Measurements from ENCODE around the gene IMPDH2.
A peak's percentile ranks its signal among the peaks of the same experiment; 100 is the strongest.

IMPDH2 gene

GRCh38 chr3:49053543-49053942 lies 24.3 kb upstream of the IMPDH2 start:
- H3K4me3 ChIP-seq (ENCODE audit: low read depth, low read length), result no peak overlapping the region
- no peak for DNase-seq (ENCODE audit: low read depth)
- no peak for TF ChIP-seq CTCF (IDR thresholded peaks at IDR 0.05; ENCODE audit: low read depth, low read length, missing control alignments)
- in situ Hi-C loops (cut with HindIII; ENCODE audit: low sequenced_read_pairs), result no loop called here

GRCh38 chr3:49035281-49035680 lies 6.1 kb upstream of the IMPDH2 start:
- DNase-seq (ENCODE audit: low read depth), result no peak
- no peak overlapping the region for H3K4me3 ChIP-seq (ENCODE audit: low read depth, low read length)
- in situ Hi-C loops (cut with HindIII; ENCODE audit: low sequenced_read_pairs), result no loop called here
- no peak for TF ChIP-seq CTCF (IDR thresholded peaks at IDR 0.05; ENCODE audit: low read depth, low read length, missing control alignments)

DNA sequence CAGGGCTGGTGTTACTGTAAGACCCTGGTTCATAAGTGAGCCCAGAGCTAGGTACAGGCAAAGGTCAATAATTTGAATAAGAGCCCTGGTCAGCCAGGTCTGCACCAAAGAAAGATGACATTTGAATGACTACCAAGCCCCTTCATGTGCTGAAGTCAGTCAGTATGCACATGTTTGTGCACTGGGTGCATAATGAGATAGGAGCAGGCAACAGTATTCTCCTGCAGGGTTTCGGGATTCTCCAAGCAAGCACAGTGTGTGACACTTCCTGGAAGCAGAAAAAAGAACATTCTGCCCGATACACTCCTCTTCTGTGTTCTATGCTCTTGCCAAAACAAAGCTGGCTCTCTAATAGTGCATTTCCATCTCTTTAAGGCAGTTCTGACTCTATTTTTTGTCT lies 5.5 kb upstream of the IMPDH2 start:
- no peak overlapping the region for H3K4me3 ChIP-seq (ENCODE audit: low read depth, low read length)
- no peak for DNase-seq (ENCODE audit: low read depth)
- no peak for TF ChIP-seq CTCF (IDR thresholded peaks at IDR 0.05; ENCODE audit: low read depth, low read length, missing control alignments)
- in situ Hi-C loops (cut with HindIII; ENCODE audit: low sequenced_read_pairs), result no loop called here

- no peak for DNase-seq (ENCODE audit: low read depth)
These were observed 3.6 kb upstream of the IMPDH2 start for GRCh38 chr3:49032646-49033304.

GRCh38 chr3:49030321-49030720 lies 1.1 kb upstream of the IMPDH2 start:
- no peak for DNase-seq (ENCODE audit: low read depth)
- H3K4me3 ChIP-seq (ENCODE audit: low read depth, low read length), result no peak overlapping the region
- no peak for TF ChIP-seq CTCF (IDR thresholded peaks at IDR 0.05; ENCODE audit: low read depth, low read length, missing control alignments)
- in situ Hi-C loops (cut with HindIII; ENCODE audit: low sequenced_read_pairs), result no loop called here

More at GRCh38 chr3:49032646-49033304, 3.6 kb upstream of the IMPDH2 start:
- H3K4me3 ChIP-seq (ENCODE audit: low read depth, low read length), result no peak overlapping the region
- TF ChIP-seq CTCF (IDR thresholded peaks at IDR 0.05; ENCODE audit: low read depth, low read length, missing control alignments), result no peak
- in situ Hi-C loops (cut with HindIII; ENCODE audit: low sequenced_read_pairs), result no loop called here

- peak overlapping the region; percentile 87 for H3K4me3 ChIP-seq (ENCODE audit: low read depth, low read length)
- in situ Hi-C loops (cut with HindIII; ENCODE audit: low sequenced_read_pairs), result no loop called here
- TF ChIP-seq CTCF (IDR thresholded peaks at IDR 0.05; ENCODE audit: low read depth, low read length, missing control alignments), result no peak
- DNase-seq (ENCODE audit: low read depth), result no peak
These were observed 326 bp upstream of the IMPDH2 start for GRCh38 chr3:49029563-49029884.
